ENCODE data around the gene SLC35F2.
"Not testable (repeated sequence)": the region's sequence is repeated elsewhere in the genome, so short reads cannot be mapped to it uniquely, and the experiment has no call there.

Gene SLC35F2, protein sequence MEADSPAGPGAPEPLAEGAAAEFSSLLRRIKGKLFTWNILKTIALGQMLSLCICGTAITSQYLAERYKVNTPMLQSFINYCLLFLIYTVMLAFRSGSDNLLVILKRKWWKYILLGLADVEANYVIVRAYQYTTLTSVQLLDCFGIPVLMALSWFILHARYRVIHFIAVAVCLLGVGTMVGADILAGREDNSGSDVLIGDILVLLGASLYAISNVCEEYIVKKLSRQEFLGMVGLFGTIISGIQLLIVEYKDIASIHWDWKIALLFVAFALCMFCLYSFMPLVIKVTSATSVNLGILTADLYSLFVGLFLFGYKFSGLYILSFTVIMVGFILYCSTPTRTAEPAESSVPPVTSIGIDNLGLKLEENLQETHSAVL

DNA sequence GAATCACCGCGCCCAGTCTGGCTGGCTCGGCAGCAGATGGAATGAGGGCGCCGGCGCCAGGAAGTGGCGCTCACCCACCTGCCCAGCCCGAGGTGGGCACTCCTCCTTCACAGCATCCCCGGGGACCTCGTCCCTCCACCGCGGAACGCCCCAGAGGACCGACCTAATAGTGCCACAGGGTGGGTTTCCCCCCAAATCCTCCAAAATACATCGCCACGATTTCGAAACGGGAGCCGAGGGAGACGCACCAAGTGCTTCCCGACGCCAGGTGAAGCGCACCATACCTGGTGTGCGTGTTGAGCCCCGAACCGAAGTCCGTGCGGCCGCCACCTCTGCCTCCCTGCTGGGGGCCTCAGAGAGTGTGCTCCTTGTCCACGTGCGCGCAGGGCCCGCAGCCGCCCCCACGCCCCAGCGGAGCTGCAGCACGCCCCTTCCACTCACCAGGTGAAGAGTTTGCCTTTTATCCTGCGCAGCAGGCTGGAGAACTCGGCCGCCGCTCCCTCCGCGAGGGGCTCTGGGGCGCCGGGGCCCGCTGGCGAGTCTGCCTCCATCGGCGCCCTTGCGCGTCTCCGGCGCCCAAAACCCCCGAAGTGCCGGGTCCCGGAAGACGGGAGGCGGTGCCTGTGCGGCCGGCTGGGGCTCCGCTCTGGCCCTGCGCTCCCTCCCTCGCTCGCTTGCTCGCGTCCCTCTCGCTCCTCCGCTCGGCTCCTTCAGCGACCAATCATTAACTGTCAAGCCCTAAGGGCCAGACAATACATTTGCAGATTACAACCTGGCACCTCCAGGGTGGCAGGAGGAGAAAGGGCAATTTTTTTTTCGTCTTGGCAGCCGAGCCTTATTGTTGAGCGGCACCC, at the start of gene SLC35F2:
Gene SLC35F2 (minus strand): TSS at position 571 of the 854 bp plus-strand sequence. CDS start 20 bp downstream, at position 551.
- peak; percentile 57 to 67 for DNase-seq (ENCODE audit: extremely low read depth in 1 of 2, low read depth in 1 of 2)

DNA sequence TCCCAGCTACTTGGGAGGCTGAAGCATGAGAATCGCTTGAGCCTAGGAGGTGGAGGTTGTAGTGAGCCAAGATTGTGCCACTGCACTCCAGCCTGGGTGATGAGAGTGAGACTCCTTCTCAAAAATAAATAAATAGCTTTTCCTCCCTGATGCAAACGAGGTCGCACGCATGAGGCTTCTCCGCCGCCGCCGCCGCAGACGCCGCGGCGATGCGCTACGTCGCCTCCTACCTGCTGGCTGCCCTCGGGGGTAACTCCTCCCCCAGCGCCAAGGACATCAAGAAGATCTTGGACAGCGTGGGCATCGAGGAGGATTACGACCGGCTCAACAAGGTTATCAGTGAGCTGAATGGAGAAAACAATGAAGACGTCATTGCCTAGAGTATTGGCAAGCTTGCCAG, 49.6 kb upstream of the SLC35F2 start:
- DNase-seq (ENCODE audit: extremely low read depth in 1 of 2, low read depth in 1 of 2): no peak

DNA sequence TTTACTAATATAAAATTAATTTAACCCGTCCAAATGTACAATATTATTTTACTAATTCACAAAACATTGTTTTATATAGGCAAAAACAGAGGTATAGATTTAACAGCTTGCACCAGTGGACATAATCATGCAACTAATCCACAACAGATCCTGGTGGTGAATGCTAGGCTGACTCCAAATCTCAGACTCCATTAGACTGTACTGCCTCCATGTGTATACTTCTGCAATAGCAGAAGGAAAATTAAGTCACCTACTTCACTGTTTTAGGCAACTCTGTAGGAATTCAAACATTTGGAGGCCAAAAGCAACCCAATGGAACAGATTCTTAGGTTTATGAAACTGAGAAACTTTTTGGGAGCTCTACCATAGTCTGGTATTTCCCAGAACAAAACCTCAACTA, 39.7 kb upstream of the SLC35F2 start:
- no peak for DNase-seq (ENCODE audit: extremely low read depth in 1 of 2, low read depth in 1 of 2)

DNA sequence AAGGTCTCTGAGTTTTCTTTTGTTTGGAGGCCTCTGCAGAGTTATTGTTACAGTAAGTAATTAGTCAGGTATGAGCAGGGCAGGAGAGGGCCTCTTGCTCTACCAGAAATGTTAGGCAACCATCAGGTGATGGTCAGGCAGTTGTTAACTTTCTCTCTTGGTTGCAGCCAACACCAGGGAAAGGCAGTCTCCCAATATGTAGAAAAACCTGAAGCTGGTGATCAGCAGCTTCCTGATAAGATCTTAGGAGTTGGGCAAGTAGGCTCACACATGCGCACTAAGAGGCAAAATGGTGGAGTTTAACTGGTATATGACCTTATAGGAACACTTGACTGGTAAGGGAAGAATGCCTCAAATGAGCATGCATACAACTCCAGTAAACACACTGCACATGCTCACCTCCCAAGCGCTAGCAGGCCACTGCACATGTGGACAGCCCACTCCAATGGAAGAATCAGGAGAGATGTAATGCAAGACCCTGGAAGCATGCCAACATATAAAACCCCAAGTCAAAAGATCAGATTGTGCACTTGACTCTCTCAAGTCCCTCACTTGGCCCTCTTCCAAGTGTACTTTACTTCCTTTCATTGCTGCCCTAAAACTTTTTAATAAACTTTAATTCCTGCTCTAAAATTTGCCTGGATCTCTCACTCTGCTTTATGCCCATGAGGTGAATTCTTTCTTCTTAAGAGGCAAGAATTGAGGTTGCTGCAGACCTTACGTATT, 23.7 kb upstream of the SLC35F2 start:
- DNase-seq (ENCODE audit: extremely low read depth in 1 of 2, low read depth in 1 of 2): no peak

DNA sequence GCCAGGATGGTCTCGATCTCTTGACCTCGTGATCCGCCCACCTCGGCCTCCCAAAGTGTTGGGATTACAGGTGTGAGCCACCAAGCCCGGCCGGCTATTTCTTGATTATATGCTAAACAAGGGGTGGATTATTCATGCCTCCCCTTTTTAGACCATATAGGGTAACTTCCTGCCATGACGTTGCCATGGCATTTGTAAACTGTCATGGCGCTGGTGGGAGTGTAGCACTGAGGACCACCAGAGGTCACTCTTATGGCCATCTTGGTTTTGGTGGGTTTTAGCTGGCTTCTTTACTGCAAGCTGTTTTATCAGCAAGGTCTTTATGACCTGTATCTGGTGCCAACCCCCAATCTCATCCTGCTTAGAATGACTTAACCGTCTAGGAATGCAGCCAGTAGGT, 22.9 kb upstream of the SLC35F2 start:
- DNase-seq (ENCODE audit: extremely low read depth in 1 of 2, low read depth in 1 of 2): not testable (repeated sequence)

DNA sequence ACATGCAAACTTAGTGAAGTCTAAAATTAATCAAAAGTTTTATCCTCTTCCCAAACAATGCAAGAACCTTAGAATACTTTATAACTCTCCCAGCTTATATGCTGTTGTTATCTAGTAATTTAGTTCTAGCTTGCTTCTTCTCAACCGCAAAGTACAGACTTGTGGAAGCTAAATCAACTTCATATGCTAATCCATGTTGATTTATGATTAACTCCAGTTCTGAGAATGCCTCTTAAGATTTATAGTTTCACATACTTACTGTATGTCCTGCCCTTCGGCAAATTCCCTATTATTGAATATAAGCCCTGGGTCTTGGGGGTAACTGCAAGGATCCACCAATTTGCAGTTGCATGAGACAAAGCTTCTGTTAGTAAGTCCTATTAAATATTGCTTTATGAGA, 17.6 kb upstream of the SLC35F2 start:
- no peak for DNase-seq (ENCODE audit: extremely low read depth in 1 of 2, low read depth in 1 of 2)

DNA sequence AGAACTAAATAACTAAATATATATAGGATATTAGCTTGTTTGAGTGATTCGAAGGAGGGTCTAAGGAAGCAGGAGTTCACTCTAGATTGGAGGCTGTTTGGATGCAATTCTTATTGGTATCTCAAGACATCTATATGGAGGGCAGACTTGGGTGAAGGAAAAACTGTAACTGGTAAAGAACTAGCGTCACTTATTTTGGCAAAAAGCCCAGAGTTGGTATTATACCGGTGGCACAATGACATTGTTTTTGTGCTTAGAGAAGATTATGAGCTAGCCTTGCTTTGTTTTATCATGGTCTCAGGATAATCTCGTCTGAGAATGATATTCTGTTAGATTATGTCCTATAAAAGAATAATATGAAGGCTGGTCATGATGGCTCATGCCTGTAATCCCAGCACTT, 6.0 kb upstream of the SLC35F2 start:
- DNase-seq (ENCODE audit: extremely low read depth in 1 of 2, low read depth in 1 of 2): no peak

DNA sequence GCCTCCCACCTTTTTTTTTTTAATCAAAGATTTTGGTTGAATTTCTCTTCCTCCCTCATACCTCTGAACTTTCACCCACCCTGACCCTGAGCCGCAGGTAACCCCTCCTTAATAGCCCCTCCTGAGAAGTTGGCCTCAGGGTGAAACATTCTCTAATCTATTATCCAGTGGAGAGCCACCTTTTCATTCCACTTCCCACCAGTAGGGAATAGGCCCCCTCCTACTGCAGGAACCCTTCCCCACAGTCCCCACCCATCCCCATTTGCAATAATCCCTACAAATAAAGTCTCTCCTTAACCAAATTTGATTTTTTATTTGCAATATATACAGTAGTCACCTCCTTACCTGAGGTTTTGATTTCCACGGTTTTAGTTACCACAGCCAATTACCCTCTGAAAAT, 2.1 kb upstream of the SLC35F2 start:
- no peak for DNase-seq (ENCODE audit: extremely low read depth in 1 of 2, low read depth in 1 of 2)

DNA sequence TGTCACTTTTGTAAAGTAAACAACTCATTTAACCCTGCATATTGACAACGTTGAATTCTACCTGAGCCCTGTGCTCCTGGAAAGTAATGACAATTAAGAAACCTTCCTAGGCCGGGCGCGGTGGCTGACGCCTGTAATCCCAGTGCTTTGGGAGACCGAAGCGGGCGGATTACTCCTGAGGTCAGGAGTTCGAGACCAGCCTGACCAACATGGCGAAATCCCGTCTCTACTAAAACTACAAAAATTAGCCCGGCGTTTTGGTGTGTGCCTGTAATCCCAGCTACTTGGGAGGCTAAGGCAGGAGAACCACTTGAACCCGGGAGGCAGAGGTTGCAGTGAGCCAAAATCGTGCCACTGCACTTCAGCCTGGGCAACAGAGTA, 1.6 kb upstream of the SLC35F2 start:
- not testable (repeated sequence) for DNase-seq (ENCODE audit: extremely low read depth in 1 of 2, low read depth in 1 of 2)

DNA sequence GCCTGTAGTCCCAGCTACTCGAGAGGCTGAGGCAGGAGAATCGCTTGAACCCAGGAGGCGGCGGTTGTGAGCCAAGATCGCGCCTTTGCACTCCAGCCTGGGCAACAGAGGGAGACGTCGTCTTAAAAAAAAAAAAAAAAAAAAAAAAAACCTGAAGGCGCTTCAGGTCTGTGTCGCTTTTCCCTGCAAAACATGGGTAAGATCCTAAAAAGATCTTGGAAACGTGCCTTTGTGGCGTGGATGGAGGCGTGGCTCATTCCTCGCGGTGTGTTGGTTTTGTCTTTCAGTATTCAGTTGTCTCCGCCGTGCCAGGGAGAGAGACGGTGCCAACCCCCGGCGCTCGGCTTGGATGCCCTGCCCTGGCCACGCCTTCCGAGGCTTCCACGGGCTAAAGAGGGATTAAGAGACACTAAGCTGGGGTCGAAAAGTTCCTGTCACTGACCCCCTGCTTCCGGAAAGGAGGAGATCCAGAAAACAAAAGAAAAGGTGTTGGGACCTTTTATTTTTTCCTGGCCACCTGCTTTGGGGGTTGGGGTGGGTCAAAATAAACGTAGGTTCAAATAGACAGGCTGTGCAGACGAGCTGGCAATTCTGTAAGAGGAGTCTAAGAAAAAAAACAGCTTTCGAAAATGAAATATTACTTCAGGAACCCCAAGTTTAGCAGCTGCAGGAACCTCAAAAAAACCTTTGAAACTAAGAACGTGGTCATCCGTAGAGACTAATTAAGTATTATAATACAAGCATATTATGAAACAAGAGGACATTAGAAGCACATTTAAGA, 1.1 kb upstream of the SLC35F2 start:
- no peak for DNase-seq (ENCODE audit: extremely low read depth in 1 of 2, low read depth in 1 of 2)

DNA sequence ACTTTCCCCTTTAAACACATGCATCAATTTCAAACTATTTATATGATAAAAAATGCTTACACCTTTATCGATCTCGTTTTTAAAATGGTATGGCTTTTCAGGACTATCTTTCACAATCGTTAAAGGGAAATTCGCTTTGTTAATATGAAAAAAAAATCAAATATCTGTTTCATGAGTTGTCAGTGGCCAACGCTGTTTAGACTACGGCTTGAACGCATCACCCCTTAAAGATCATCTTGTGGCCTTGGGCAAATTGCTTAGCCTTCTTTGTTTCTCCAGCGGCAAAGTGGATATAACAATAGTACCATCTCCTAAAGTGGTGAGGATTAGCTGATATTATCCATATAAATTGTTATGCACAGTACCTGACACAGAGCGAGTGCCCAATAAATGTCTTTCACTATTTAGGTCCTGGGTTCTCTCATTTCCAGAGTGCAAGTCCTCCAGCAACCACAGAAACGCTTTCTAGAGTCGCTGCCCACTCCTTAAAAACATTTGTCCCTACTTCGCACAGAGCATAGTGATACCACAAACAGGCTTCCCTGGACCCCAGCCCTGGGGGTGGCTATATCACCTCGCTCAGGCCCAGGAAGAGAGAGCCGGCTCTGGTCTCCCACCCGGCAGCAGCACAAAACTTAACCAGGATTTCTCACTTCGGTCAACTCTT, 904 bp downstream of the SLC35F2 start:
- no peak for DNase-seq (ENCODE audit: extremely low read depth in 1 of 2, low read depth in 1 of 2)

DNA sequence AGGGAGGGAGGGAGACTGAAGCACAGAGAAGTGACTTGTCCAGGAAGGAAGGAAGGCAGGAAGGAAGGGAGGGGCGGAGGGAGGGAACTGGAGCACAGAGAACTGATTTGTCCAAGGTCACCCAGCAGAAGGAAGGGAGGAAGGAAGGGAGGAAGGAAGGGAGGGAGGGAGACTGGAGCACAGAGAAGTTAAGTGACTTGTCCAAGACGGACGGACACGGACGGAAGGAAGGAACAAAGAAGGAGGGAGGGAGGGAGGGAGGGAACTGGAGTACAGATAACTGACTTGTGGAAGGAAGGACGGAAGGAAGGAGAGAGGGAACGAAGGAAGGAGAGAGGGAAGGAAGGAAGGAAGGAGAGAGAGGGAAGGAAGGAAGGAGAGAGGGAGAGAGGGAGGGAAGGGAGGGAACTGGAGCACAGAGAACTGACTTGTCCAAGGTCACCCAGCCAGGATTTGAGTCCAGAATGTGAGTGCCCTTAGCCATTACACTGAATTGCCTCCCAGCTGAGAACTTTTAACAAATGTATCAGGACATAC, 1.5 kb downstream of the SLC35F2 start:
- DNase-seq (ENCODE audit: extremely low read depth in 1 of 2, low read depth in 1 of 2): no peak

DNA sequence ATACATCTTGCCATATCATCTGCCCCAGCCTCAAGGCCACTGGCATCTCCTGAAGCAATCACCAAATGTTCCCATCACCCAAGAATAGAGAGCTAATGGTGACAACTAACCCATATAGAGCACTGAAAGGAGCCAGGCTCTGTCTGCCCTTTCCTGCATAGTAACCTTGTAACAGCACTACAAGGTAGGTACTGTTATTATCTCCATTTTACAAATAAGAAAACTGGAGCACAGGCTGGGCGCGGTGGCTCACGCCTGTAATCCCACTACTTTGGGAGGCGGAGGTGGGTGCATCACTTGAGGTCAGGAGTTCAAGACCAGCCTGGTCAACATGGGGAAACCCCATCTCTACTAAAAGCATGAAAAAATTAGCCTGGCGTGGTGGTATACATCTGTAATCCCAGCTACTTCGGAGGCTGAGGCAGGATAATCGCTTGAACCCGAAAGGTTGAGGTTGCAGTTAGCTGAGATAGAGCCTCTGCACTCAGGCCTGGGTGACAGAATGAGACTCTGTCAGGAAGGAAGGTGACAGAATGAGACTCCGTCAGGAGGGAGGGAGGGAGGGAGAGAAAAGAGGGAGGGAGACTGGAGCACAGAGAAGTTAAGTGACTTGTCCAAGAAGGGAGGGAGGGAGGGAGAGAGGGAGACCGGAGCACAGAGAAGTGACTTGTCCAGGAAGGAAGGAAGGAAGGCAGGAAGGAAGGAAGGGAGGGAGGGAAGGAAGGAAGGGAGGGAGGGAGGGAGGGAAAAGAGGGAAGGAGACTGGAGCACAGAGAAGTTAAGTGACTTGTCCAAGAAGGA, 2.2 kb downstream of the SLC35F2 start:
- DNase-seq (ENCODE audit: extremely low read depth in 1 of 2, low read depth in 1 of 2): no peak

DNA sequence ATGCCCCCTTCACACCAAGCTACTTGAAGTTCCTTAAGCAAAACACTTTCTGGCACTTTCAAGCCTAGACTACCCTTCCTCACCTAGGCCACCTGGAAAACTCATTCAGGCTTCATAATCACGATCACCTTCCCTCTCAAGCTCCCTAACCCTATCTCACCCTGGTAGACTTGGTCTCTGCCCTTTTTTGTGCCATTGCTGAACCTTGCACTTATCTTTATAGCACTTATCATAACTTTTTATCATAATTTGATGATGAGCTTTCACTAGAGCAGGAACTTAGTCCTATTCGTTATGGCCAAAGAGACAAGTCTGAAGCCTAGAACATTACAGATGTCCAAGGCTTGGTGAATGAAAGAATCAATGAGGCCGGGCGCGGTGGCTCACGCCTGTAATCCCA, 5.5 kb downstream of the SLC35F2 start:
- DNase-seq (ENCODE audit: extremely low read depth in 1 of 2, low read depth in 1 of 2): no peak

DNA sequence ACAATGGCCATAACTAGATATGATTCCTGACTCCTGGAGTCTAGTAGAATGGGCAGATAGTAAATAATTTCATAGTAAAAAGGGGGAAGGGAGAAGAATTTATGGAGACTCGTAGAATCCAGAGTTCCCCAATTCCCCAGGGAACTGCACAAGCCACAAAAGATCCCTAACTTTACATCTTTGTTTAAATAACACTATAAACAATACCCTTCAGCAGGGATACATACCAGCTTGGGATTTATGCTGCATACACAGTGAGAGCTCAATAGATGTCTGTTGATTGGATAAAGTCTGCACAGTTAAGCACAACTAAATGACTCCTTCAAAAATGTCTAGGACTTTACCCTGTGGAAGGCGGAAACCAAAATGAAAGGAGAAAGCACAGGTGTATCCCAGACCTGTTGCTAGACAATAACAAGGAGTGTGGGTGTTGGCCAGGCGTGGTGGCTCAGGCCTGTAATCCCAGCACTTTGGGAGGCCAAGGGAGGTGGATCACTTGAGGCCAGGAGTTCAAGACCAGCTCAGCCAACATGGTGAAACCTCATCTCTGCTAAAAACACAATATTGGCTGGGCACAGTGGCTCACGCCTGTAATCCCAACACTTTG, 6.8 kb downstream of the SLC35F2 start:
- no peak for DNase-seq (ENCODE audit: extremely low read depth in 1 of 2, low read depth in 1 of 2)

DNA sequence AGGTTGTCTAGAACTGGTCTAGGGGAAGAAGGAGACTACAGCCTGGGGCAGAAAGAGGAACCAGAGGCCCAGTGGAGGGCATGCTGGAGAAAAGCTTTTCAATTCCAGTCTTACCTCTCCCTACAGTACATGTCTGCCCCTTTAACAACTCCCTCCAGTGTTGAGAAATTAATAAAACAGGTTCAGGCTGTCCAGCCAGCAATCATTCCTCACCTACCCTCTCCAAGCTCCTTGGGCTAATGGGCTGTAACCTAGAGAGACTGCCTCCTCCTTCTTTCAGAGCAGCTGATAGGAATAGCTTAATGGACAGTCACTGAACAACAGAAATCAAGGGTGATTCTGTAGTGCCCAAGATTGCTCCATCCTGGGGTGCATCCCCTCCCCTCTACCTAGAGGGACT, 8.8 kb downstream of the SLC35F2 start:
- no peak for DNase-seq (ENCODE audit: extremely low read depth in 1 of 2, low read depth in 1 of 2)

DNA sequence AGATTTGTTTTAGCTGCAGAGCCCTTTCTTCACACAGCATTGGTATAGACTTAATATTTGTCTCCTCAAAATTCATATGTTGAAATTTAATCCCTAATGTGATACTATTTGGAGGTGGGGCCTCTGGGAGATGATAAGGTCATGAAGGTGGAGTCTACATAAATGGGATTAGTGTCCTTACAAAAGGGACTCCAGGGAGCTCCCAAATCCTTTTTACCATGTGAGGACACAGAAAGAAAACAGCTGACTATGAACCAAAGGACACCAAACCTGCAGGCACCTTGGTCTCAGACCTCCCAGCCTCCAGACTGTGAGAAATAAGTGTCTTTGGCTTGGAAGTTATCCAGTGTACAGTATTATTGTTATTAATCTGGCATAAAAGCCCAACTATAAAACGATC, 10.2 kb downstream of the SLC35F2 start:
- DNase-seq (ENCODE audit: extremely low read depth in 1 of 2, low read depth in 1 of 2): no peak

DNA sequence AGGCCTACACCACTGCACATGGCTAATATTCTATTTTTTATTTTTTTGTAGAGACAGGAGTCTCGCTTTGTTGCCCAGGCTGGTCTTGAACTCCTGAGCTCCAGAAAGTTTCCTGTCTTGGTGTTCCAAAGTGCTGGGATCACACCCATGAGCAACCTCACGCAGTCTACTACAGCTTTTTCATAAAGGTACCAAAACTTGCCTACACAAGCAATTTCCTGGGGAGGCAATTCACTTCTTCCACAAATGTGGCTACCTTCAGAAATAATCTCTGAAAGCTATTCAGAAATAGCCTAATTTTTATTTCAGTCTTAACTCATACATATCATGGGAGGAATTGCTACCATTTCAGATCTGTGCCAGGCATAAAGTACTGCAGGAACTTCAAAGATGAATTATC, 11.4 kb downstream of the SLC35F2 start:
- DNase-seq (ENCODE audit: extremely low read depth in 1 of 2, low read depth in 1 of 2): no peak

DNA sequence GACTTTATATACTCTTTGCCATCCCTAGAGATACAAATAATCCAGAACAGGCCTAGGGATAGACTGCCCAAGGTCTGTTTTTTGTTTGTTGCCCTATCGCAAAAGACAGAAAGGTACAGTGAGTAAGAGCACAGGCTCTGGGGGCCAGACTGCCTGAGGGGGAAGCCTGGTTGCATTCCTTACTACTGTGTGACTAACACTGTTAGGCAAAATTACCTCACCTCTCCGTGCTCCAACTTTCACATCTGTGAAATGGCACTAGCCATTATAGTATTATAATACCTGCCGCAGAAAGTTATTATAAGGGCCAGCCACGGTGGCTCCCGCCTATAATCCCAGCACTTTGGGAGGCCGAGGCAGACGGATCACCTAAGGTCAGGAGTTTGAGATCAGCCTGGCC, 14.5 kb downstream of the SLC35F2 start:
- no peak for DNase-seq (ENCODE audit: extremely low read depth in 1 of 2, low read depth in 1 of 2)
